ENCODE measurements around the gene LMF2.

Gene LMF2

DNA sequence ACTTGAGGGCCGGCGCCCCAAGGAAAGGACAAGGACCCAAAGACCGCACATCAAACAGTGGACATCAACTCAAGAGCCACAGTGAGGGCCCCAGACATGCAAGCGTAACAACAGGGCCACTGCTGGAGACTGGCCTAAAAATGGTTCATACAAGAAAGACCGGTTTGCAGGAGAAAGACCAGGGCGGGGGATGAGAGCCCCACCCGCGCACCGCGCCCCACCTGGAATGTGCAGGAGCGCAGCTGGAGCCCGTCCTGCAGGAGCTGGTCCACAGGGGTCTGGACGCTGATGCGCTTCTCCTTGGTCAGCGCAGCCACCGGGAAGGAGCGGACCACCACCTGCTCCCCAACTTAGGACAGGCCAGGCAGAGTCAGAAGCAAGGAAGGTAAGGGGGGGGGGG is 46.6 kb downstream of the LMF2 start:
- no peak for DNase-seq

DNA sequence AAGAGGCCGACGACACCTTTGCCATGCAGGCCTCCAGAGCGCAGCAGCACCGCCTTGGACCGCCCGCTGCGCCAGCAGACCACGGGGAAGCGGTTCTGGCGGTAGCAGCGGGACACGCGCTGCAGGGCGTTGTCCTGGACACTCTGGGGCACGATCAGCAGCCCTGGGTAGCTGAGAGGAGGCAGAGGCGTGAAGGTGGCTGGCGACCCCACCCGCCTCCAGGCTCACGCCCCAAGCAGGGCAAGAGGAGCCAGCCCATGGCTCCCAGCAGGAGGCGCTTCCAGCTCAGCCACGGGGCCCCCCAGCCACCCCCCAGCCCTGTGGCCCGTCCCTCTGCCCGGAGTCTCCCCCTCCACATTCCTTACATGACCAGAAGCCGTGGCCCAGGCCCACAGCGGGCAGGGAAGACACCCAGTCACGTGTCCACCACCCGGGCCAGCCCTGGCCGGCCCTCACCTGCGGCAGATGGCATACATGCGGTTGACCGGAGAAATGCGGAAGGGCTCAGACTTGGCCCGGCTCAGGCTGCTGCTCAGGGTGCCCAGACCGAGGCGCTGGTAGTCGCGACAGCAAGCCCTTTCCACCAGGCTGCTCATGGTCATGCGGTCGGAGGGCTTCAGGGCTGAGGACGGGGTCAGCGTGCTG is 47.9 kb downstream of the LMF2 start:
- no peak for DNase-seq

DNA sequence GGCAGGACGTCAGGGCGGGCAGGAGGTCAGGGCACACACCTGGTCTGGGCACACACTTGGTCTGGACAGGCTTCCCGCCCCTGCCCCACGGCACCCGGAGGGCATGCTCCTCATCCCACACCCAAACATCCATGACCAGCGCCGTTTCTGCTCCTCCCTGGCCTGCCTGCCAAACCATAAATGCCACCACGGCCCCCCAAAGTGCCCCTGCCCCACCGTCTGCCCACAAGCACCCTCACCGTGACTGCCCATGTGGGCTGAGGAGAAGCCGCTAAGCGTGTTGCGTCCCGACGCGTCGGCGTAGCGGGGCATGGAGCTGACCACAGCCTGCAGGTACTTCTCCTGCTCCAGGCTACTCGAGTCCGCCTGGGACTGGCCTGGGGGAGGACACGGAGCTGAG is 48.5 kb downstream of the LMF2 start:
- DNase-seq, result no peak

DNA sequence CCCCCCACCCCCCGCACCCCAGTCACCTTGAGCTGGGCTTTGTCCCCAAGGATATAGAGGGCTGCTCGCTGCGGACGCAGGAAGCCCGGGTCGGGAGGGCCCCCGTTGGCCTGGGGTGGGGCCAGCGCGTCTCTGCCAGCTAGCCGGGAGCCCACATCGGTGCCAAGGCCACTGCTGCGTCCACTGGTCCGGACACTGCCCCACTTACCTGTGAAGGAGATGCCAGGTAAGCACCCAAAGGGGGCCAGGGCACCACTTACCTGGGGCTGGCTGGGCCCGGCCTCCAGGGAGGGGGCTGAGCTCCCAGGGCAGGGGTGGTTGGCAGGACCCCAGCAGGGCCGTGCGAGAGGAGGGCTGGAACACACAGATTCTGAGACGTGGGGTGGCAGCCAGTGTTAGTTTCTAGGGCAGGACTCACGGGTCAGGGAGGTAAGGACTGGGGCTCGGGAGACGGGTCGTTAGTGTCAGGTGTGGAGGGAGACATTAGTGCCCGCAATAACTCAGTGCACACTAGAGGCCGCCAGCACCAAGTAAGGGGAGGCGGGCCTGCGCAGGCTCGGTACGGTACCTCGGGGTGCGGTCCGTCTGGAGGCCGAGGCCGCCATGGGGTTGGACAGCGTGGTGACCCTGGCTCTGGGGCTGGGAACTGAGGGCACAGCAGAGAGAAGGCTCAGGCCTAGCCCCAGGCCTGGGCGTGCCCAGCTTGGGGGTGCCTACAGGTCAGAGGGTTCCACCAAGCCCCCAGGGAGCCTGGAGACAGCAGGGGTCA is 50.9 kb downstream of the LMF2 start:
- no peak for DNase-seq

DNA sequence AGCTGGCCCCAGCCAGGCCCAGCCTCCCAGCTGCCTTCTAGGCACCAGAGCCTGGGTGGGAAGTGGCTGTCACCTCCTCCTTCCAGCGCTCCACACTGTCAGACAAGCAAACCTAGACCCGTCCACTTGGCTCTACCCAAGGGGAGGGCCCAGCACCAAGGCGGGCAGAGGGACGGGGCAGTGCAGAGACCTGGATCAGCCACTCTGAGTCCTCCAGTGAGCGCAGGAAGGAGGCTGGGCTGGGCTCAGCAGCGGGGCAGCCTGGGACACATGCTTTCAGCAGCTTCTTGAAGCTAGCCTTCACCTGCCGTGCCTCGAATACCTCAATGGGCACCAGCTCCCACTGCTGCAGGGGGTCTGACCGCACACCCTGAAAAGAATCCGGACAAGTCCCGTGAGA is 51.5 kb downstream of the LMF2 start:
- no peak for DNase-seq

DNA sequence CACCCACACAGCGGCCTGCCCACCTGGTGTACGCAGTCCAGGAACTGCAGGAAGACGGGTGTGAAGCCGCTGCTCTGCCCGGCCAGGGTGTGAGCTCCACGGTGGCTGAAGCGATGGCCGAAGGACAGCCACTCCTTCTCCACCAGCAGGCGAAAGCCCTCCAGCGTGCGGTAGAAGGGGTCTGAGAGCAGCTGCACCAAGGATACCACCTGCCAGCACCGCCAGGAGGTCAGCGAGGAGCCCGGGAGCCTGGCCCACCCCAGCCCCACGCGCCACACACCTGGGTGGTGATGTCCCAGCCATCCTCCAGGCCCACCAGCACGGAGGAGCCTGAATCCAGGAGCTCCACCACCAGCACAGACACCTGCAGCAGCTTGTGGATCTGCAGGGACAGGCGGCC is 52.3 kb downstream of the LMF2 start:
- DNase-seq, result no peak

DNA sequence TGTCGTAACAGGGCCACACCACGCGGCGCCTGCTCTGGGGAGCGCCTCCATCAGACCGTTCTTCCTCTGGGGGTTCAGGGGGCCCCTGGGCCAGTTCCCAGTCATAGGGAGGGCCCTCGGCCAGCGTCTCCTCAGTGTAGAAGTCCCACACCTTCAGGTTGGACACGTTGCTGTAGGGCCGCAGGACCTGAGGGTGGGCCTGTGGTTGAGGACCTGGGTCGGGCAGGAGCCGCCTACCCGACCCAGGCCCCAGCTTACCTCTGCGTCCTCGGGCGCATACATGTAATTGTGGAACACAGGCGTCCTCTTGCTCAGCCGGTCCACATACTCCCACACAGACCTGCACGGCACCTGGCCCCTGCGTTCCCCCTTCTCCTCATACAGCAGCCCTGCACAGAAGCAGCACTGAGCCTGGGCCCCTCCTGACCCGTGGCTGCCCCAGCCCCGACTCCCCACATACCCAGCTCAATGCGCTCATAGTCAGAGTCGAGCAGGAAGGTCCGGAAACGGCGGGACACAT is 52.9 kb downstream of the LMF2 start:
- DNase-seq, result no peak

Data from cortex of kidney (tissue), 1 donor.